MM.1S (cell line): Measurements from ENCODE around the gene FAM50A.

Experiments
- DNase-seq: peaks from one replicate; pipeline ENCODE4 v3.0.0-alpha.2; 2015
- H2AFZ ChIP-seq: fragments of 300-600 bp; sonication (generic); 2 replicates; pipeline ENCODE4 v1.6.0; 2016; ENCODE audit warnings: antibody characterized with exemption, low read length
- H3F3A ChIP-seq: fragments of 300-600 bp; sonication (generic); 2 replicates; pipeline ENCODE4 v1.6.1; 2016; ENCODE audit warnings: mild to moderate bottlenecking, antibody characterized with exemption, low read length, moderate library complexity, mixed read lengths; ENCODE audit not compliant: insufficient read depth
- H3K27ac ChIP-seq: fragments of 300-600 bp; sonication (generic); 2 replicates; pipeline ENCODE4 v1.5.1; 2016; ENCODE audit warnings: mild to moderate bottlenecking, low read length
- H3K27me3 ChIP-seq: fragments of 300-600 bp; sonication (generic); replicated peaks from 2 replicates; pipeline ENCODE4 v1.6.0; 2016; ENCODE audit warnings: low read length; ENCODE audit not compliant: insufficient read depth
- H3K36me3 ChIP-seq: fragments of 300-600 bp; sonication (generic); replicated peaks from 2 replicates; pipeline ENCODE4 v1.6.1; 2016; ENCODE audit warnings: mild to moderate bottlenecking, low read length, mixed read lengths; ENCODE audit not compliant: insufficient read depth
- H3K4me1 ChIP-seq: fragments of 300-600 bp; sonication (generic); 2 replicates; pipeline ENCODE4 v1.6.1; 2016; ENCODE audit warnings: low read length, mixed read lengths
- H3K4me2 ChIP-seq: fragments of 300-600 bp; sonication (generic); 2 replicates; pipeline ENCODE4 v1.6.0; 2016; ENCODE audit warnings: low read depth, low read length
- H3K4me3 ChIP-seq: fragments of 300-600 bp; sonication (generic); 2 replicates; pipeline ENCODE4 v1.5.1; 2016; ENCODE audit warnings: low read length, mixed read lengths
- H3K79me2 ChIP-seq: fragments of 300-600 bp; sonication (generic); 2 replicates; pipeline ENCODE4 v1.6.1; 2016; ENCODE audit warnings: mixed run types, low read length, mixed read lengths
- H3K9ac ChIP-seq: fragments of 300-600 bp; sonication (generic); 2 replicates; pipeline ENCODE4 v1.6.1; 2016; ENCODE audit warnings: low read length, mixed read lengths
- H3K9me2 ChIP-seq: fragments of 300-600 bp; sonication (generic); replicated peaks from 2 replicates; pipeline ENCODE4 v1.6.1; 2016; ENCODE audit warnings: mild to moderate bottlenecking, low read length, mixed read lengths; ENCODE audit not compliant: insufficient read depth
- H3K9me3 ChIP-seq: fragments of 300-600 bp; sonication (generic); replicated peaks from 2 replicates; pipeline ENCODE4 v1.6.1; 2016; ENCODE audit warnings: mild to moderate bottlenecking, low read length, mixed read lengths; ENCODE audit not compliant: insufficient read depth
- H4K20me1 ChIP-seq: fragments of 300-600 bp; sonication (generic); 2 replicates; pipeline ENCODE4 v1.6.1; 2016; ENCODE audit warnings: mild to moderate bottlenecking, low read length, moderate library complexity, mixed read lengths; ENCODE audit not compliant: insufficient read depth
- EZH2 ChIP-seq: fragments of 300-600 bp; sonication (generic); optimal IDR thresholded peaks from 2 replicates; pipeline ENCODE3; 2017; ENCODE audit warnings: low read depth, mild to moderate bottlenecking, antibody characterized with exemption, low read length, mixed read lengths
- EZH2phosphoT487 ChIP-seq: fragments of 300-600 bp; sonication (generic); IDR thresholded peaks from 2 replicates; pipeline ENCODE4 v1.6.1; 2018; ENCODE audit warnings: antibody characterized with exemption, low read length
- TF ChIP-seq, protein P1 (sequence below): fragments of 300-600 bp; sonication (generic); IDR thresholded peaks from 2 replicates; pipeline ENCODE4 v1.5.1; 2016; ENCODE audit warnings: antibody characterized with exemption, low read length, mixed read lengths

FAM50A gene

GRCh38 chrX:154408659-154409221 lies 35.2 kb upstream of the FAM50A start:
- peaks cover 12% of the 10 kb centered on the region; the same call in 1 of the 2 replicates for H3K79me2 ChIP-seq
- no peak for TF ChIP-seq EZH2phosphoT487
- TF ChIP-seq EZH2: no peak
- TF ChIP-seq, protein P1, sequence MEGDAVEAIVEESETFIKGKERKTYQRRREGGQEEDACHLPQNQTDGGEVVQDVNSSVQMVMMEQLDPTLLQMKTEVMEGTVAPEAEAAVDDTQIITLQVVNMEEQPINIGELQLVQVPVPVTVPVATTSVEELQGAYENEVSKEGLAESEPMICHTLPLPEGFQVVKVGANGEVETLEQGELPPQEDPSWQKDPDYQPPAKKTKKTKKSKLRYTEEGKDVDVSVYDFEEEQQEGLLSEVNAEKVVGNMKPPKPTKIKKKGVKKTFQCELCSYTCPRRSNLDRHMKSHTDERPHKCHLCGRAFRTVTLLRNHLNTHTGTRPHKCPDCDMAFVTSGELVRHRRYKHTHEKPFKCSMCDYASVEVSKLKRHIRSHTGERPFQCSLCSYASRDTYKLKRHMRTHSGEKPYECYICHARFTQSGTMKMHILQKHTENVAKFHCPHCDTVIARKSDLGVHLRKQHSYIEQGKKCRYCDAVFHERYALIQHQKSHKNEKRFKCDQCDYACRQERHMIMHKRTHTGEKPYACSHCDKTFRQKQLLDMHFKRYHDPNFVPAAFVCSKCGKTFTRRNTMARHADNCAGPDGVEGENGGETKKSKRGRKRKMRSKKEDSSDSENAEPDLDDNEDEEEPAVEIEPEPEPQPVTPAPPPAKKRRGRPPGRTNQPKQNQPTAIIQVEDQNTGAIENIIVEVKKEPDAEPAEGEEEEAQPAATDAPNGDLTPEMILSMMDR: no peak
- no peak overlapping the region; the same call in 1 of the 2 replicates for H2AFZ ChIP-seq
- DNase-seq: peak; percentile 6
- peak overlapping the region; percentile 26; the same call in 1 of the 2 replicates for H3K27ac ChIP-seq
- no peaks in the 10 kb centered on the region for H3K36me3 ChIP-seq
- peak overlapping the region; percentile 38 for H3K9ac ChIP-seq
- peak overlapping the region; percentile 86 for H3K4me2 ChIP-seq
- peaks cover 6% of the 10 kb centered on the region; the same call in 1 of the 2 replicates for H3K4me1 ChIP-seq
- H3K9me3 ChIP-seq: no peaks in the 10 kb centered on the region
- no peaks in the 10 kb centered on the region for H3K9me2 ChIP-seq
- H3F3A ChIP-seq: peaks cover 10% of the 10 kb centered on the region; the same call in 1 of the 2 replicates
- H3K4me3 ChIP-seq: peak overlapping the region; percentile 54
- no peaks in the 10 kb centered on the region for H3K27me3 ChIP-seq
- no peaks in the 10 kb centered on the region for H4K20me1 ChIP-seq

- peak within 1 kb of the TSS; percentile 26; the same call in 1 of the 2 replicates for H3K27ac ChIP-seq
Observed at GRCh38 chrX:154409222-154409871, 34.6 kb upstream of the FAM50A start, which contains the start of gene DNASE1L1. TSS of gene DNASE1L1 (minus strand) at chrX:154409254. CDS start at chrX:154405568, 3,686 bp downstream.

DNA sequence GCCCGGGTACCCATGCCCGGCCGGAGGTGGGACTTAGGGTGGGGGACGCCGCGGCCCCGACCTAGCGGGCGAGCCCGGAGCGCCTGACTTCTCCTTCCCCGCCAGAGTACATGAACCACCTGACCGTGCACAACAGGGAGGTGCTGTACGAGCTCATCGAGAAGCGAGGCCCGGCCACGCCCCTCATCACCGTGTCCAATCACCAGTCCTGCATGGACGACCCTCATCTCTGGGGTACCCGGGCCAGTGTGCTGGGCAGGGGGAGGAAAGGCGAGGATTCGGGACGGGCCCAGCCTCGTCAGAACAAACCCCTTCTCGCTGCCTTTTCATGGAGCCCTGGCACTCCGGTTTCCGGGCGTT lies 32.0 kb upstream of the FAM50A start:
- peak overlapping the region; percentile 69; the same call in 1 of the 2 replicates for H3K27ac ChIP-seq
- TF ChIP-seq EZH2phosphoT487 (no peak), EZH2 (no peak)
- TF ChIP-seq, protein P1: no peak
- peak overlapping the region; percentile 53 for H2AFZ ChIP-seq
- peak overlapping the region; percentile 80 for H3K9ac ChIP-seq
- no peaks in the 10 kb centered on the region for H3K36me3 ChIP-seq
- H3F3A ChIP-seq: peaks cover 10% of the 10 kb centered on the region; the same call in 1 of the 2 replicates
- H3K9me3 ChIP-seq: no peaks in the 10 kb centered on the region
- peaks cover 6% of the 10 kb centered on the region; the same call in 1 of the 2 replicates for H3K4me1 ChIP-seq
- peaks cover 12% of the 10 kb centered on the region; the same call in 1 of the 2 replicates for H3K79me2 ChIP-seq
- H3K9me2 ChIP-seq: no peaks in the 10 kb centered on the region
- no peaks in the 10 kb centered on the region for H3K27me3 ChIP-seq
- H3K4me2 ChIP-seq: peak overlapping the region; percentile 91; the same call in 1 of the 2 replicates
- peak; percentile 34 for DNase-seq
- no peaks in the 10 kb centered on the region for H4K20me1 ChIP-seq
- peak overlapping the region; percentile 76 for H3K4me3 ChIP-seq

More at GRCh38 chrX:154409222-154409871, 34.6 kb upstream of the FAM50A start, which contains the start of gene DNASE1L1:
- Histone ChIP-seq H3K4me3 (peak within 1 kb of the TSS; percentile 54), H3K4me2 (peak within 1 kb of the TSS; percentile 86), H4K20me1 (no peaks in the 10 kb centered on the region), H3K9me2 (no peaks in the 10 kb centered on the region), H2AFZ (peak within 1 kb of the TSS; percentile 42; the same call in 1 of the 2 replicates), H3F3A (peaks cover 10% of the 10 kb centered on the region; the same call in 1 of the 2 replicates), H3K27me3 (no peaks in the 10 kb centered on the region), H3K4me1 (peaks cover 6% of the 10 kb centered on the region; the same call in 1 of the 2 replicates), H3K9ac (peak within 1 kb of the TSS; percentile 38), H3K9me3 (no peaks in the 10 kb centered on the region), H3K36me3 (no peaks in the 10 kb centered on the region), H3K79me2 (peaks cover 12% of the 10 kb centered on the region; the same call in 1 of the 2 replicates)
- TF ChIP-seq, protein P1: no peak
- TF ChIP-seq EZH2phosphoT487: no peak
- TF ChIP-seq EZH2: no peak
- peak; percentile 69 for DNase-seq
